GM18909 (cell line): ENCODE measurements around the gene LCOR.

ENCODE experiments used
- ATAC-seq: cut with Tn5 transposase; IDR thresholded peaks from one replicate; pipeline ENCODE4 v1.9.1; 2021; ENCODE audit warnings: mild to moderate bottlenecking; ENCODE audit not compliant: unreplicated experiment, poor library complexity

LCOR gene

GRCh38 chr10:96978621-96979154 lies 146.6 kb downstream of the LCOR start:
- ATAC-seq: peak; percentile 69

DNA sequence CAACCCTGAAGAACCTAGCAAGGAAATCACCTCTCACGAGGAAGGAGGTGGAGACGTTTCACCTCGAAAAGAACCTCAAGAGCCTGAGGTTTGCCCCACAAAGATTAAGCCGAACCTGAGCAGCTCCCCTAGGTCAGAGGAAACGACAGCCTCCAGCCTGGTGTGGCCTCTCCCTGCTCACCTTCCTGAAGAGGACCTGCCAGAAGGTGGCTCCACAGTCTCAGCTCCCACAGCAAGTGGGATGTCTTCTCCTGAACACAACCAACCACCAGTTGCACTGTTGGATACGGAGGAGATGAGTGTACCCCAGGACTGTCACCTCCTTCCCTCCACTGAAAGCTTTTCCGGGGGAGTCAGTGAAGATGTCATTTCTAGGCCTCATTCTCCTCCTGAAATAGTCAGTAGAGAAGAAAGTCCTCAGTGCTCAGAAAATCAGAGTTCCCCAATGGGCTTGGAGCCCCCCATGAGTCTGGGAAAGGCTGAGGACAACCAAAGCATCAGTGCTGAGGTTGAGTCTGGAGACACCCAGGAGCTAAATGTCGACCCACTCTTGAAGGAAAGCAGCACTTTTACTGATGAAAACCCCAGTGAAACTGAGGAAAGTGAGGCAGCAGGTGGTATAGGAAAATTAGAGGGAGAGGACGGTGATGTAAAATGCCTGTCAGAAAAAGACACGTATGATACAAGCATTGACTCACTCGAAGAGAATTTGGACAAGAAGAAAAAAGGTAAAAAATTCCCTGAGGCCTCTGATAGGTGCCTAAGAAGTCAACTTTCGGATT lies 150.2 kb downstream of the LCOR start:
- no peak for ATAC-seq

- ATAC-seq: no peak
Measured at GRCh38 chr10:96984541-96985131, 152.5 kb downstream of the LCOR start.

DNA sequence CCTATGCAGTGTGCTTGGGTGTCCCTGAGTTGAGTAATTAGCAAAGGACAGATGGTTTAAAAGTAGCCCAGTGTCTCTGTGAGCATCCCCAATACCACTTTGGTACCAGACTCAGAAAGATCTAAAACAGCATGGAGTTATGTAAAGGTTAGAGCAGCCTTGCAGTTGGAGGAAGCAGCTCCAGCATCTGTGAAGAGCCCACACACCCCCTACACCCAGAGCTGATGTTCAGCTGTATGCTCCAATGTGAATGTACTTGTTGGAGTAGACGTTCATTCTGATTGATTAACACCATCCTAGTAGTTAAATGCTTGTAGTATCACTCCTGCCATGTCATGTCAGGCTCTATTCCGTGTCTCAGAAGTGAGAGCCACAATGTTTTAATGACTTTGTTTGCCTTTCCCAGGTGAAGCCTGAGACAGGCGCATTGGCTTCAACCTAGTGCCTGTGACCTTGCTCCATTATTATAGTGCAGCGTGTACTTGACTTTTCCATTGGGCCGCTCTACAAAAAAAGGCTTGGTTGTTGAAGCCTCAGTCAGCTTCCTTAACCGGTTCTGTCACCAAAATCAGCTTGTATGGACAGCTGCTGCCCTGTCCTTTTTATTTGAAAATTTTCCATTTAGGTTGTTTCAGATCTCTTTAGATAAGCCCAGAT lies 154.2 kb downstream of the LCOR start:
- ATAC-seq: no peak

DNA sequence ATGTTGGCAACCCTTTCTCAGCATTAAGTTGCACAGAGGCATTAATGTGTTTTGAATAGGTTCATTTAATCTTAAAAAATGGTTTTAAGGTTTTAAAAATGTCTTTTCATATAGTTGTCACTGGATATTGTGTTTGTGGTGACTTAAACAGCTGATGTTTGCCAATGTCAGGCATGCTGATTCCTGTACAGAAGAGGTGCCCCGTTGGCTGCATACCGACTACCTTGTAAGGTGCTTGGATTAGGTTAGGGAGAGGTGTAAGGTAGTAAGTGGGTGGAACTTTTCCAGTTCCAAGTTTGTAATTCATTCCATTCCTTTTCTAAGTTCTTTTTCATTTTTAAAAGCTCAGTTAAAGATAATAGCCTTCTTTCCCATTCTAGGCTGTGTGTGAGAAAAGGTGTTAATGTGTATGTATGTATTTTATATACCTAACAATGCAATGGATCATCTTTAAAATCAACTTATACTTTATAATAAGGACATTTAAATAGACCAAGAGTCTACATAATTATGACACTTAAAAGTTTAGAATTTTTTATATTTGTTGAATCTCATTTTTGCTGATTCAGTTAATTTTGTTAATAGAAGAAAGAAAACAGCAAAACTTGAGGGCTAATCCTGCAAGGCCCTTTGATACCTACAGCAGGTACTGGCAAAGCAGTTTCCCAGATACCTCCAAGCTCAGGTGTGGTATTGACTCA lies 155.2 kb downstream of the LCOR start:
- no peak for ATAC-seq

- no peak for ATAC-seq
Measured at GRCh38 chr10:96987842-96988175, 155.7 kb downstream of the LCOR start.

- ATAC-seq: no peak
Measured at GRCh38 chr10:96988426-96988825, 156.3 kb downstream of the LCOR start.

GRCh38 chr10:96991313-96991841 lies 159.3 kb downstream of the LCOR start:
- peak; percentile 53 for ATAC-seq

GRCh38 chr10:96992721-96993120 lies 160.6 kb downstream of the LCOR start:
- ATAC-seq: peak; percentile 63

DNA sequence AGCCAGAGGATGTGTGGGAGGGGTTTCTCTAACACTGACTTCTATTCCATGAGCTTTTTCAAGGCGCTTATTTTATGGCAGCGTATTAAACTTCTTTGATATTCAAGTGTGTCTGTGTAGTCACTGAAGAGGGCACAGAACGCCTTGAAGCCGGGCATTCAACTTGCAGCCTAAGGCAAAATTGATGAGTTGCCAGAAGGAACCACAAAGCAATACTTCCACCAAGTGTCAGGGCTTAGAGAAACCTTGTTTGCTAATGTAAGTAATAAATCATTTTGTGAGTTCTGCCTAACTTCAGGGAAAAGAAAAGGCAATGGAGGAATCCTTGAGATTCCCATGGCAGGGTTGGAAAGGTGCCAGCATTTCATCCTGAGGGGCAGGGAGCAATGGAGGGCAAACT lies 163.8 kb downstream of the LCOR start:
- ATAC-seq: no peak

DNA sequence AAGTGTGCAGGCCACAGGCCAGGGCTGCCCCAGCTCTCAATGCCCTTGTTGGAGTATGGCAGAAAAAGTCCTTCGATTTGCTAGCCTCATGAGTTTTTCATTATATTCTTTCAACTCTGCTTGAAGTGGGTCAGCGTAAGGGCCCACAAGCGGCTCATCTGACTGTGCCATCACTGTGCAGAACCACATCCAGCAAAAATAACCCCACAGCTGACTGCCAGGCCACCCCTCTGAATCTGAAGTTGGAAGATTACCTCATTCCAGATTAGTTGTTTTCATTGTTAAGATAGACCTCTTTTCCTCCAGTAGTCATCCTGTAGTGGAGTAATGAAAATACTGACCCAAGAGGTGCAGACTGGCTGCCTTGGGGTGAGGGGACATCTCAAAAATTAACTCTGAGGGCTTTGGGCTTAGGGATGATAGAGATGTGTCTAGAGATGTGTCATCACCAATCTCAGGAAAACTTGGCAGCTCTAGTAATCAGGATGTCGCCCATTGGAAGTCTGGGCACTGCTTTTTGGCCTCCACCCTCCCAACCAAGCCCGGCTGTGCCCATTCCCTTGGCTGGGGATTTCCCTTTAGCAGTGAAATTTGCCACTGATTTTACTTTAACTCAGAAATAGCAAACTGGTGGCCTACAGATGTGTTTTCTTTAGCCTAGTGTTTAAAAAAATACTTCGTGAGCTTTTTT lies 164.3 kb downstream of the LCOR start:
- ATAC-seq: no peak

GRCh38 chr10:96998329-96998888 lies 166.3 kb downstream of the LCOR start:
- ATAC-seq: no peak

GRCh38 chr10:96999337-96999736 lies 167.2 kb downstream of the LCOR start:
- ATAC-seq: no peak

DNA sequence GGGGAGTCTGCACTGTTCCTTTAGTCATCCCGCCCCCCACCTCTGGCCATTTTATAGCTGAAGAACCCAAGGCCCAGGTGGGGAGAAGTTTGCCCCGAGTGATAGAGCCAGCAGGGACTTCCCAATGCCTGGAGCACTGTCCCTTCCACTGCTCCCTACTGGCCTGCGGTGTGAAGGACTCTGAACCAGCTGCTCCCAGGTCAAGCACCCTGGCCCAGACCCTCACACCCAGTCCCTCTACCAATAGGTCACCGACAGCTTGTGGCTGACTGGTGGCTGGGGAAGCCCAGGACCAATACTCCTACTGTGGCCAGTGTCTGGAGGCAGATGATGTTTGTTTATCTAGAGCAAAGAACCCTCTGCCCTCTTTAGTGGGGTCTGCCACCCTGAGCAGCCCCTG lies 167.9 kb downstream of the LCOR start:
- ATAC-seq: no peak

- ATAC-seq: no peak
Measured at GRCh38 chr10:97000487-97001182, 168.5 kb downstream of the LCOR start.

DNA sequence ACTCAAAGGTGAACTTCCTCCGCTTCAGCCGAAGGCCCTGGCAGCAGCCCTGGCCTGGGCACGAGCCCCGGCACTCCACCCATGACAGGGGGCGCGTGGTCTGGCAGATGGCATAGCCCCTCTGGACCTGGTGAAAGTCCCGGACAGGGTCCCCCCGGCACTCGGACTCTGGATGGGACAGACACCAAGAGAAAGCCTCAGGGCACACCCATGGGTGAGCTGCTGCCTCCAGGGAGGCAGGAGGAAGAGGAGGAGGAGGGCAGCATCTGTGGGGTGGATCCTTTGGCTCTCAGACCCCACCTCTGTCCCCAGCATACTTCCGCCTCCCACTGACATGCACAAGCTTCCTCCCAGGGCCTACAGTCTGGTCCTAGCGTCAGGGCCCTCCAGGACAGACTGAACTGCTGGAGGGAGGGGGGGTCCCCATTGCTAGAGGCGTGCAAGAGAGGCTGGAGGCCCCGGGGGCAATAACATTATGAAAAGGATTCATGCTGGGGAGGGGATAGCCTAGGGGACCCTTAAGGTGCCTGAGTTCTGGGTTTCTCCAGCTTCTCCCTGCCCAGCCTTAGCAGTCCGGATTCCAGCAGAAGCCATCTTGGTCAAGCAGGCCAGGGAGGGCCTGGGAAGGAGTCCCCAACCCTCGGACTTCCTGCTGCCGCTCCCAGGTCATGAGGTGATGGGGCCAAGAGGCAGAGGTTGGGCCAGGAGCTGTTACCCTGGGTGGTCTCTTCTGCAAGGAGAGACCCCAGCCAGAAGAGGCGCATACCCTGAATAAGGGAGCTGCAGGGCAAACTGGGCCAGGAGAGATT lies 169.3 kb downstream of the LCOR start:
- no peak for ATAC-seq

GRCh38 chr10:97002670-97003069 lies 170.6 kb downstream of the LCOR start:
- ATAC-seq: no peak

GRCh38 chr10:97003151-97003803 lies 171.2 kb downstream of the LCOR start:
- ATAC-seq: no peak
